HG02623 (cell line): ENCODE results near the gene WNT3A.

ENCODE experiments used
- ATAC-seq: cut with Tn5 transposase; IDR thresholded peaks from one replicate; pipeline ENCODE4 v1.9.1; 2021; ENCODE audit warnings: moderate library complexity; ENCODE audit not compliant: unreplicated experiment

WNT3A gene

DNA sequence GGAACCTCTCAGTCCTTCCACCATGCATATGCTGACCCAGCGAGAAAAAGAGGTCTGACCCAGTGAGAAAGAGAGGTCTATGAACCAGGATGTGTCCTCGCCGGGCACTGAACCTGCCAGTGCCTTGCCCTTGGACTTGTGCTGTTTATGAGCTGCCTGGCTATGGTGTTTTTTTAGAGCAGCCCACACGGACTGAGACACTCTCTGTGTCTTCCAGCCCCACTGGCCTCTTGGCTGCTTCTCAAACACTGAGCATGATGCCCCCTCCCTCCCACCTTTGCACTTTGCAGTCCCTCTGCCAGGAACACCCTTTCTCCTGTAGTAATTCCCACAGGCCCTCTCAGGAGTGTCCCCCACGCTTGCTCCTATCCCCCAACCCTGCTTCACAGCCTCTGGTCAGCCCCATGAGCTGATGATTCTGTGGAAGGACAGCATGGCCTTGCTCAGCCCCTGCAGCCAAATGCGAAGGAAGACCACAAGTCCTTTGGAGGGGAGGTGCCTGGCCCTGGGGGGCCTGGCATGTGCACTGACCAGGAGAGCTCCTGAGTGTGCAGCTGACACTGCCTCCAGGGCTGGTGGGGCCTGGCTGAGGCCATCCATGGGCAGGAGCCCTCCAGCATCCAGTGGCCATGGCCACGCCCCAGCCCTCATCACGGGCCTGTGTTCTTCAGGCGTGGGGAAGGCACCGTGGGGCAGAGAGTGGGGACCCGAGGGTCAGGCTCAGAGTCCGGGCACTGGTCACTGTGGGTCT lies 23.8 kb downstream of the WNT3A start:
- ATAC-seq: no peak

DNA sequence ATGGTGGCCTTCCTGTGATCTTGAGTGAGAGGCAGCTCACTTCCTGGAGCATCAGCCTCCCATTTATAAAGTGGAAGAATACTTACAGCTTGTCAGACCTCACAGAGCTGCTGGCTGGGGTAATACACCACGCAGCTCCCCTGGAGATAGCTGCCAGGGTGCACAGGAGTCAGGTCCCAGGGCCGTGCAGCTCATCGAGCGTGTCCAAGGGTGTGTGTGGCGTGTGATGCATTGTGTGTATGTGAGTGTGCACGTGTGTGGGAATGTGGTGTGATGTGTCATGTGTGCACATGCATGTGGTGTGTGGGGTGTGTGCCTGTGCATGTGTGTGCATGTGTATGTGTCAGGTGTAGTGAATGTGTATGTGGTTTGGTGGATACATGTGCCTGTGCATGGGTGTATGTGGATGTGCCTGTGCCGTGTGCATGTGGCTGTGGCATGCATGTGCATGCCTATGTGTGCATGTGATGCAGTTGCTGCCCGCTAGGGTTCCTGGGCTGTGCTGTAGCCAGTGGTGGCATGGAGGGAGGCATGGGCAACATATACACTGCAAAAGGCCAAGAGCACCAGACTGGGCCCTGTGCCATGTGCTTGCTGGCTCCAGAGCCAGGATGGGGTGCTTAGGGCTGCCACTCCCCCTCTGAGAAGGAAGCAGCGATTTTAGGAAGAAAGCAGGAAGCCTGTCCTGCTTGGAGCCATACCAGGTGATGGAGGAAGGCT lies 24.6 kb downstream of the WNT3A start:
- no peak for ATAC-seq

- no peak for ATAC-seq
These were observed 25.2 kb downstream of the WNT3A start for GRCh38 chr1:228032041-228032440.

GRCh38 chr1:228033376-228033775 lies 26.6 kb downstream of the WNT3A start:
- ATAC-seq: no peak

- no peak for ATAC-seq
These were observed 28.4 kb downstream of the WNT3A start for GRCh38 chr1:228034954-228035837.

- no peak for ATAC-seq
These were observed 29.0 kb downstream of the WNT3A start for GRCh38 chr1:228035844-228036243.

DNA sequence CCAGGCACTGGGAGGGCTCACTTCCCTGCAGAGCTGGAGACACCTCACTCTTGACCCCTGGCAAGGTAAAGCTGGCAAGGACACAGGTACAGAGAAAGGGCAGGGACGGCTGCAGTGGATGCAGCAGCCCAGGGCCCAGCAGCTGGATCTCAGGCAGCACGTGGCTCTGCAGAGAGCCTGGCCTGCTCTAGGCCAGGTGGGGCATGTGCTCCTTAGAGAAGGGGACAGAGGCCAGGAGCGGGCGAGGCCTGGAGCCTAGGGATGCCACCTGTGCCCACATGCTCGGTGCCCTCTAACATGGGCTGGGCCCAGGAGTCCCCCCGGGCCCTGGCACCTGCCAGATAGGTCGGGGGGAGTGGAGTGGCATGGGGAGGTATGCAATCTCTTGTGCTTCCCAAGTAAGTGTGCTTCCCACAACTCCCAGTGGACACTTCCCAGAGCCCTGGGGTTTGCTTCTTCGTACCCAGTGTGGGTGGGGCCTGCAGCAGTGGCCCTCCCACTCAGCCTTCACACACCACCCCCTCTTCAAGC lies 30.0 kb downstream of the WNT3A start:
- no peak for ATAC-seq

- ATAC-seq: peak; percentile 86
These were observed 30.9 kb downstream of the WNT3A start for GRCh38 chr1:228037401-228038386.

- no peak for ATAC-seq
These were observed 31.7 kb downstream of the WNT3A start for GRCh38 chr1:228038387-228039005.

DNA sequence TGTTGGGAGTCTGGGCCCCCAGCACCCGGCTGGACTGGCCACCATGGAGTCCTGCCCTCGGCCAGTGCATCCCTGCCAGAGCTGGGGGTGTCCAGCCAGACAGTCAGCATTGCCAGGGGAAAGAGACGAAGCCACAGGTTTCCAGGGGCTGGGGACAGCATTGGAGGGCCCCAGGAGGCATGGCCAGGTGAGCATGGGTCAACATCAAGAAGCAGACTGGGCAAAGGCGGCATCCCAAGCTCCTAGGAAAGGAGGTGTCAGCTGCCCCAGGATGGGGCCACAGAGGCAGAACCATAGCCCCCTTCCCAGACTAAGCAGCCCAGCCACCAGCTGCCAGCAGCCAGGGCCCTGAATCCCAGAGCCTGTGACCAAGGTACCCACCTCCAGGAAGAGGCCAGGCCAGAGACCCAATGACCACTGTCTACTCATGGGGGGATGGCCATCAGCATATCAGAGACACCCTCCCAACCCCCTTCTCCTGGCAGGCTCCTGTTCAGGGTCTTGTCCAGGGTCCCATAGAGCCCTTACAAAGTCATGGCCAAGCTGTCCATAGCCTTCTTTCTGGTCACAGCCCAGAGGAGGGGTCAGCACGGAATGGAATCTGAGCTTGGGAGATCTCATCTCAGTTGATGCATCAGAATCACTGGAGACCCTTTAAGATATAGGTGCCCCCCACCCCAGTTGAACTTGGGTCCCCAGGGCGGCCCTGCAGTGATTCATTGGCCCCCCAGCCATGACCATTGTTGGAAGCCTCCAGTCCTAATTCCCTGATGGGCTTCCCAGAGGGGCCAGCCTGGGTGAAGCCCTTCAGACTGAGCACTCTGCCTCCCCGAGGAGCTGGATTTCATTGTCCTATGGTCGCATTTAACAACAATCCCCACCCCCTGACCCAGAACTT lies 32.5 kb downstream of the WNT3A start:
- no peak for ATAC-seq

GRCh38 chr1:228039986-228040385 lies 33.2 kb downstream of the WNT3A start:
- no peak for ATAC-seq

- ATAC-seq: no peak
These were observed 34.5 kb downstream of the WNT3A start for GRCh38 chr1:228041316-228041715.

GRCh38 chr1:228042508-228042907 lies 35.7 kb downstream of the WNT3A start:
- ATAC-seq: no peak

DNA sequence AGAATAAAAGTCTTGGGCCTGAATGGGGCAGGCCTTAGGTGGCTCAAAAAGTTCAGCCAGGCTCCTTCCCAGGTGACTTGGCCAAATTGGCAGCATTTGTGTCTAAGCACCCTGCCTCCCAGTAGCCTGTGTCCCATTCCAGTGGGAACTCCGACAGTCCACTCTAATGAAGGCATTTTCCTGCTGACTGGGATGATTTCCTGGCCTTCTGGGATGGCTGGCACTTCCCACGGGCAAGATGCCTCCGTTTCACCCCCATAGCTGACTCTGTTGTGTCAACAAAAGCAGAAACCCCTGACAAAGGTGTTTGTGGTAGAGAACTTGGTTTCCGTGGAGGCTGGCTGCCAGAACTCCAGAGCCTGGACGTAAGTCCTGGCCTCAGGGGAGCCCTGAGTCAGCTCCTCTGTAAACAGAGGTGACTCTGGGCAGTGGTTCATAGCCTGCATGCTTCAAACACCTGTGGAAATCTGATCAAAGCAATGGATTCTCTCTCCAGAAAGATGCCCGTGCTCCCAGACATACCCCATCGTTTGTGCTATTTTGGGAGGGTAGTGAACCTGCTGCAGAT lies 36.6 kb downstream of the WNT3A start:
- no peak for ATAC-seq

DNA sequence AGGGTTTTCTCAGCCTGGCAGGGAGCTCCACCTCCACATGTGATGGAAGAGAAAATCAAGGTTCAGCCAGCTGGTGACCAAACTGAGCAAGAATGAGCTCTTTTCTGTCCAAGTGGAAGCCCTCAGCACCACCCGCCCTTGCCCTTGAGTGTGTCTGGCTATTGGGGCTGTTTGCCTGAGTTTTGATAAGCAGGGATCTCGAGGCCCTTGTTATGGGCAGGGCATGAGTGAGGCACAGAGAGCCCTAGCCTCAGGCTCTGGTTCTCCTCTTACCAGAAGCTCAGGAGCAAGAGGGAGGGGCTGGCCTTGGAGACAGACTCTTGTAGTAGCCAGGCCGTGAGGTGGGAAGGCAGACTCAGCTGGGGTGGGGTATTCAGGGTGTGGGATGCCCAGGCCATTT lies 38.2 kb downstream of the WNT3A start:
- no peak for ATAC-seq

DNA sequence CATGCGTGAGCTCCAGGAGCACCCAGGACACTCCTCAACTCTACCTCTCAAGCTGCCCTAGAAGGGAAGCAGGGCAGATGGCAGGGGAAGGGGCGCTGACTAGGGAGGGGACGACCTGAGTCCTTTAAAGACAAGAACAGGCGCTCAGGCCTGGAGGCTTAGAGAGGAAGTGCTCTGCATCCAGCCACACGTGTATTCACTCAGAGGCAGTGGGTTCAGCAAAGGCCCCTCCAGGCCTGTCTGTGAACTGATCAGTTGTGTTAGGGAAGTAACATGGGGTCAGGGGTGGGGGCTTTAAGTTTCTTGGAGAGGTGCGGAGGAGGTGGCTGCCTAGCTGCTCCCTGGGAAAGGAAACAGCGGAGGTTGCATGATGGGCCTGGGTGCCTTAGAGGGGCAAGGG lies 38.6 kb downstream of the WNT3A start:
- ATAC-seq: no peak

- ATAC-seq: no peak
These were observed 39.1 kb downstream of the WNT3A start for GRCh38 chr1:228045871-228046270.

DNA sequence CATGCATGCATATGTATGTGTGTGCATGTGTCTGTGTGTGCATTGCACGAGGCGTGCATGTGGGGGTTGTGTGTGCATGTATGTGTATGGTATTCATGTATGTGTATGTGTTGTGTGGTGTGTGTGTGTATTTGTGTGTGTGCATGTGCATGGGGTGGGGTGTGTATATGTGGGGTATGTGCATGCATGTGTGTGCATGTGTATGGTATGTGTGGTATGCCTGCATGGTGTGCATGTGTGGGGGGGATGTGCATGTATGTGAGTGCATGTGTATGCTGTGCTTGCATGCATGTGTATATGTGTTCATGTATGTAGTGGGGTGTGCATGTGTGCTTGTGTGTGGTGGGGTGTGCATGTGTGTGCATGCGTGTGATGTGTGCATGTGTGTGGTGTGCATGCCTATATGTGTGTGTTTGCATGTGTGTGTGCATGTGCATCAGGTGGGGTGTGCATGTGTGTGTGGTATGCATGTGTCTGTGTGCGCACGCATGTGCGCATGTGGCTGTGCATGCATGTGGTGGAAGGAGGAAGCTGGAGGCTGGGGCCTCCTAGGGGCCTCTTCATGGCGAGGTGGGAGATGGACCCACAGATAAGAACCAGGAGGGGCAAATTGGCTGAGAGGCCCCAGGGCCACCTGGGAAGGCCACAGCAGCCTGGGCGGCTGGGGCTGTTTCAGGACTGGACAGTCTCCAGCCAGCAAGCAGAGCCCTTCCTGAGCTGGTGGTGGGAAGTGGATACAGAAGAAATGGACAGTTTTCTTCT lies 39.8 kb downstream of the WNT3A start:
- no peak for ATAC-seq
